ENCODE data around the gene ZNF561.
A peak's percentile ranks its signal among the peaks of the same experiment; 100 is the strongest.
"Not testable (repeated sequence)": the region's sequence is repeated elsewhere in the genome, so short reads cannot be mapped to it uniquely, and the experiment has no call there.

The ZNF561 gene

DNA sequence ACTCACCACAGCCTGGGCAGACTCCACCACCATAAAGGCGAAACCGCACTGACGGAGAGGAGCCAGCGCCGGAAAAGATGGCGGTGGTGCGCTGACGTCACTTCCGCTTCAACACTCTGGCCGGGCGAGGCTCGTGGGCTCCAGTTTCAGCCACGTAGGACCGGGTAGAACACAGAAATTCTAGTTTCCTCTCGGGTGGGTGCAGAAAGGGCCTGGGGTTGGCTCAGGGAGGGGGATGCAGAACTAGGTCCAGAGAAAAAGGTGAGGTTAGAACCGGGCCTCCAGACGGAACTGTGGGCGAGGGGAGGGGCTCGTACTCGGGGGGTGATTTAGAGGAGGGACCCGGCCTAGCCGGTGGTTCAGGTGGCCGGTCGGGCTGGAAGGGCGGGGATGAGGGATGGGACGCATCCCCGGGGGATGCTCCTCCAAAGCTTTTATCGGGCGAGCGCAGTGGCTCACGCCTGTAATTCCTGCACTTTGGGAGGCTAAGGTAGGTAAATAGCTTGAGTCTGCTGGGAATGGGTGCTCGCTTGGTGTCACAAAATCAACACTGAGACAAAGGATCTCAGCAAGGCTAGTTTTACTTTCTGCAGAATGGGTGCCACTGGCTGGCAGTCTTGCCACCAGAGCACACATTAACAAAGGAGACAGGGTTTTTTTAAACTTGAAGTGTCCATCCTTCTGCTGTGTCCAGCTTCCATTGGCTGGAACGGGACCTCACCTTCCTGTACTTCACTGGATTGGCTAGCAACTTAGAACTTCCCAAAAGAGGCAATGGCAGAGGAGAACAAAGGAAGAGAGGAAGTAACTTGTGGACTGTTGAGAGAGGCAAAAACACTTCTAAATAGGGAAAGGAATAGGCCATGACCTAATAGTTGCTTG is at the start of gene ZNF561:
Gene ZNF561, minus strand, starts transcription at position 77 of the 882 bp plus-strand sequence. CDS start 1,776 bp downstream, outside the sequence.
- Mint-ChIP-seq H3K36me3 (ENCODE audit: low read depth) (peaks cover 42% of the 10 kb centered on the region), H3K27me3 (ENCODE audit: low read depth) (no peaks in the 10 kb centered on the region), H3K4me3 (peak within 1 kb of the TSS; percentile 93), H3K4me1 (ENCODE audit: low read depth) (peaks cover 20% of the 10 kb centered on the region), H3K9me3 (peaks cover 7% of the 10 kb centered on the region), H3K27ac (peak within 1 kb of the TSS; percentile 98)
- peak; percentile 85 for DNase-seq (ENCODE audit: low spot score)

DNA sequence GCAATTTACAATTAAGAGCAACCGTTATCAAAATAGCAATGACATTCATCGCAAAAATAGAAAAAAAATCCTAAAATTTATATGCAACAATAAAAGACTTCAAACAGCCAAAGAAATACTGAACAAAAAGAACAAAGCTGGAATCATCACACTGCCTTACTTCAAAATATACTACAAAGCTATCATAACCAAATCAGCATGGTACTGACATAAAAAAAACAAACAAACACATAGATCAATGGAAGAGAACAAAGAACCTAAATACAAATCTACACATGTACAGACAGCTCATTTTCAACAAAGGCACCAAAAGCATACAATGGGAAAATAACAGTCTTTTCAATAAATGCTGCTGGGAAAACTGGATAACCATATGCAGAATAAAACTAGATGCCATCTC is 47.5 kb upstream of the ZNF561 start:
- Mint-ChIP-seq H3K4me3 (no peak overlapping the region), H3K36me3 (ENCODE audit: low read depth) (peaks cover 73% of the 10 kb centered on the region), H3K4me1 (ENCODE audit: low read depth) (no peaks in the 10 kb centered on the region), H3K27me3 (ENCODE audit: low read depth) (no peaks in the 10 kb centered on the region), H3K27ac (no peak overlapping the region), H3K9me3 (peaks cover 63% of the 10 kb centered on the region)
- no peak for DNase-seq (ENCODE audit: low spot score)

DNA sequence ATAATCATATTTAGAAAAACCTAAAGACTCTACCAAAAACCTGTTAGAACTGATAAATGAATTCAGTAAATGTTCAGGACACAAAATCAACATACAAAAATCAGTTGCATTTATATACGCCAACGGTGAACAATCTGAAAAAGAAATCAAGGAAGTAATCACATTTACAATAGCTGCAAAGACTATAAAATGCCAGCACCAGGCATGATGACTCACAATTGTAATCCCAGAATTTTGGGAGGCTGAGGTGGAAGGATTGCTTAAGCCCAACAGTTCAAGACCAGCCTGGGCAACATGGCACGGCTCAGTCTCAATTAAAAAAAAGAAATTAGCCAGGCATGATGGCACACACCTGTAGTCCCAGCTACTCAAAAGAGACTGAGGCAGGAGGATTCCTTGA is 46.9 kb upstream of the ZNF561 start:
- peaks cover 72% of the 10 kb centered on the region for H3K36me3 Mint-ChIP-seq (ENCODE audit: low read depth)
- H3K4me3 Mint-ChIP-seq: no peak overlapping the region
- no peaks in the 10 kb centered on the region for H3K27me3 Mint-ChIP-seq (ENCODE audit: low read depth)
- H3K9me3 Mint-ChIP-seq: peaks cover 63% of the 10 kb centered on the region
- no peak for DNase-seq (ENCODE audit: low spot score)
- no peaks in the 10 kb centered on the region for H3K4me1 Mint-ChIP-seq (ENCODE audit: low read depth)
- H3K27ac Mint-ChIP-seq: no peak overlapping the region

DNA sequence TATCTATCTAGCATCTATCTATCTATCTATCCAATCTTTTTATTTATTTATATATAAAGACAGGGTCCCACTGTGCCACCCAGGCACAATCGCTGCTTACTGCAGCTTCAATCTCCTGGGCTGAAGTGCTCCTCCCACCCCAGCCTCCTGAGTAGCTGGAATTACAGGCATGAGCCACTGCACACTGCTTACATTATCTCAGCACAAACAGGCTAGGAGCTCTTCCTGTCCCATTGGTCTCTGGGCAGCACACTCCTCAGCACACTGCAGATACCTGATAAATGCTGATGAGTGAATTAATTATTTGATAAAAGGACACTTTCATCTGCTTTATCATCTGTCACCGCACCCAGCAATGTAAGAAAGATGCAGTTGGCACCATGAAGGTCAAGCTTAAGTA is 37.7 kb upstream of the ZNF561 start:
- Mint-ChIP-seq H3K27me3 (ENCODE audit: low read depth) (no peaks in the 10 kb centered on the region), H3K4me1 (ENCODE audit: low read depth) (no peaks in the 10 kb centered on the region), H3K36me3 (ENCODE audit: low read depth) (peaks cover 67% of the 10 kb centered on the region), H3K4me3 (no peak overlapping the region), H3K27ac (no peak overlapping the region), H3K9me3 (peaks cover 25% of the 10 kb centered on the region)
- no peak for DNase-seq (ENCODE audit: low spot score)

DNA sequence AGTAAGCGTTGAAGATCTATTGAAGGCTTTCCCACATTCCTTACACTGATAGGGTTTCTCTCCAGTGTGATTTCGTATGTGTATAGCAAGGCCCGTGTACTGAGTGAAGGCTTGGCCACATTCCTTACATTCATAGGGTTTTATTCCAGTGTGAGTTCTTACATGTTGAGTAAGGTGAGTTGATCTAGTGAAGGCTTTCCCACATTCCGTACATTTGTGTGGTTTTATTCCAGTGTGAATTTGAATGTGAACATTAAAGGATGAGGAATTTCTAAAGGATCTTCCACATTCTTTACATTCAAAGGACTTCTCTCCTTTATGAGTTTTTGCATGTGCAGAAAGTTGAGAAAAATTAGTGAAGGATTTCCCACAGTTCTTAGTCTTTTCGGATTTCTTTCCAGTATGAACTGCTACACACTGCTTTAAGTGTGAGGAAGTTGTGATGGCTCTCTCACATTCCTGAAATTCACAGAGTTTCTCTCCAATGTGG is 32.1 kb upstream of the ZNF561 start:
- Mint-ChIP-seq H3K9me3 (peaks cover 59% of the 10 kb centered on the region), H3K36me3 (ENCODE audit: low read depth) (peaks cover 86% of the 10 kb centered on the region)
- H3K4me3 Mint-ChIP-seq; H3K27me3 Mint-ChIP-seq (ENCODE audit: low read depth); H3K27ac Mint-ChIP-seq; DNase-seq (ENCODE audit: low spot score); H3K4me1 Mint-ChIP-seq (ENCODE audit: low read depth): not testable (repeated sequence)

DNA sequence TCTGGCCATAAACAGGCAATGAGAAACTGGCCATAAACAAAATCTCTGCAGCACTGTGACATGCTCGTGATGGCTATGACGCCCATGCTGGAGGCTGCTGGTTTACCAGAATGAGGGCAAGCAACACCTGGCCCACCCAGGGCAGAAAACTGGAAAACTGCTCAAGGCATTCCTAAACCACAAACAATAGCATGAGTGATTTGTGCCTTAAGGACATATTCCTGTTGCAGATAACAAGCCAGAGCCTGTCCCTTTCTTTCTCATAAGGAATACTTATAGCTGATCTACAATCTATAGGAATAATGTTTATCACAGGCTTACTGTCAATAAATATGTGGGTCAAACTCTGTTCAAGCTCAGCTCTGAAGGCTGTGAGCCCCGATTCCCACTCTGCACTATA is 30.4 kb upstream of the ZNF561 start:
- Mint-ChIP-seq H3K36me3 (ENCODE audit: low read depth) (peaks cover 77% of the 10 kb centered on the region), H3K9me3 (peaks cover 54% of the 10 kb centered on the region)
- H3K4me3 Mint-ChIP-seq; H3K27me3 Mint-ChIP-seq (ENCODE audit: low read depth); DNase-seq (ENCODE audit: low spot score); H3K27ac Mint-ChIP-seq; H3K4me1 Mint-ChIP-seq (ENCODE audit: low read depth): not testable (repeated sequence)

DNA sequence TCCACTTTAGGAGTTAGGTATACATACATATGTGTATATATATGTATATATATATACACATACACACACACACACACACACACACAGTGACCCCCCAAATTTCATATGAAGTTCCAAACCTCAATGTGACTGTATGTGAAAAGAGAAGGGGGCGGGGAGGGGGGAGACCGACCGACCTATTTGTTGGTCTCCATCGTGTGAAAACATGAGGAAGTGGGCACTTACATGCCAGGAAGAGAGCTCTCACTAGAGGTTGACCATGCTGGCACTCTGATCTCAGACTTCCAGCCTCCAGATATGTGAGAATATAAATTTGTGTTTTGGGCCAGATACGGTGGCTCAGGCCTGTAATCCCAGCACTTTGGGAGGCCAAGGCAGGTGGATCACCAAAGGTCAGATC is 29.3 kb upstream of the ZNF561 start:
- H3K36me3 Mint-ChIP-seq (ENCODE audit: low read depth): peaks cover 71% of the 10 kb centered on the region
- H3K27ac Mint-ChIP-seq: no peak overlapping the region
- no peaks in the 10 kb centered on the region for H3K27me3 Mint-ChIP-seq (ENCODE audit: low read depth)
- no peak for DNase-seq (ENCODE audit: low spot score)
- no peak overlapping the region for H3K4me3 Mint-ChIP-seq
- peaks cover 54% of the 10 kb centered on the region for H3K9me3 Mint-ChIP-seq
- no peaks in the 10 kb centered on the region for H3K4me1 Mint-ChIP-seq (ENCODE audit: low read depth)

DNA sequence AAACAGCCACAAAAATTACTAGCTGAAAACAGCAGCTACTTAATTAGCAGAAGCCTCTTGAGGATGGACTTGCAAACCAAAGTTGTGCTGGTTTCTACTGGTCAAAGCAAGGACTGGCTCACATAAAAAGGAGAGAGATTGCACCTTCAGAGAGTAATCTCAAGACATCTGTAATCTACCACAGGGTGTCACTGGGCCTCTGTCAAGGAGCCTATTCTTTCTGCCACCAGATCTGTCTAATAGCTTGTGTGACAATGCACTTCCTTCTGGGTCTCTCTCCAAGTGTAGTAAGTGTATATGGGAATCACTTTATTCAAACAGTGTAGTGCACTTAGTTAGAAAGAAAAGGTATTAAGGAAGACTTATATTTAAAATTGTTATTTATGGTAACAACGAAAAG is 24.4 kb upstream of the ZNF561 start:
- H3K36me3 Mint-ChIP-seq (ENCODE audit: low read depth): peaks cover 45% of the 10 kb centered on the region
- no peak for DNase-seq (ENCODE audit: low spot score)
- no peak overlapping the region for H3K27ac Mint-ChIP-seq
- peaks cover 37% of the 10 kb centered on the region for H3K9me3 Mint-ChIP-seq
- no peak overlapping the region for H3K4me3 Mint-ChIP-seq
- no peaks in the 10 kb centered on the region for H3K27me3 Mint-ChIP-seq (ENCODE audit: low read depth)
- no peaks in the 10 kb centered on the region for H3K4me1 Mint-ChIP-seq (ENCODE audit: low read depth)

DNA sequence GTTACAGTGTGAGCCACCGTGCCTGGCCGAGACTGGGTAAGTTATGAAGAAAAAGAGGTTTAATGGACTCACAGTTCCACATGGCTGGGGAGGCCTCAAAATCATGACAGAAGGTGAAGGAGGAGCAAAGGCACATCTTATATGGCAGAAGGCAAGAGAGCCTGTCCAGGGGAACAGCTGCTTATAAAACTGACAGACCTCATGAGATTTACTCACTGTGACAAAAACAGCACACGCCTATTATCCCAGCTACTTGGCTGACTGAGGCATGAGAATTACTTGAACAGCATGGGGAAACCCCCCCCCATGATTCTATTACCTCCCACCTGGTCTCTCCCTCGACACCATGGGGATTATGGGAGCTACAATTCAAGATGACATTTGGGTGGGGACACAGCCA is 23.4 kb upstream of the ZNF561 start:
- Mint-ChIP-seq H3K9me3 (peaks cover 31% of the 10 kb centered on the region), H3K36me3 (ENCODE audit: low read depth) (peaks cover 42% of the 10 kb centered on the region), H3K27ac (no peak overlapping the region), H3K4me1 (ENCODE audit: low read depth) (no peaks in the 10 kb centered on the region), H3K27me3 (ENCODE audit: low read depth) (no peaks in the 10 kb centered on the region), H3K4me3 (no peak overlapping the region)
- no peak for DNase-seq (ENCODE audit: low spot score)

DNA sequence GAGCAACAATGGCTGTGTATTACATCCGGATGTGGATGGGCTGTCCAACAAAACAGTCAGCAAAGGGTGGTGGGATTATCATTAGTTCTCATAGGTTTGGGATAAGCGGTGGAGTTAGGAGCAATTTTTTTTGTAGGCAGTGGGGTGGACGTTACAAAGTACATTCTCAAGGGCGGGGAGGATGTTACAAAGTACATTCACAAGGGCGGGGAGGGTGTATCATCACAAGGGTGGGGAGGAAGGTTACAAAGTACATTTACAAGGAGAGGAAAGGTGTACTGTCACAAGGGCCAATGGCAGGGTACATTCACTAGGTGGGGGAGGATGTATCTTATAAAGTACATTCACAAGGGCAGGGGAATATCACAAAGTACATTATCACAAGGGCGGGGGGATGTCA is 20.8 kb upstream of the ZNF561 start:
- peaks cover 22% of the 10 kb centered on the region for H3K9me3 Mint-ChIP-seq
- DNase-seq (ENCODE audit: low spot score): no peak
- H3K4me3 Mint-ChIP-seq: no peak overlapping the region
- H3K27me3 Mint-ChIP-seq (ENCODE audit: low read depth): no peaks in the 10 kb centered on the region
- H3K4me1 Mint-ChIP-seq (ENCODE audit: low read depth): no peaks in the 10 kb centered on the region
- H3K36me3 Mint-ChIP-seq (ENCODE audit: low read depth): peaks cover 29% of the 10 kb centered on the region
- no peak overlapping the region for H3K27ac Mint-ChIP-seq

DNA sequence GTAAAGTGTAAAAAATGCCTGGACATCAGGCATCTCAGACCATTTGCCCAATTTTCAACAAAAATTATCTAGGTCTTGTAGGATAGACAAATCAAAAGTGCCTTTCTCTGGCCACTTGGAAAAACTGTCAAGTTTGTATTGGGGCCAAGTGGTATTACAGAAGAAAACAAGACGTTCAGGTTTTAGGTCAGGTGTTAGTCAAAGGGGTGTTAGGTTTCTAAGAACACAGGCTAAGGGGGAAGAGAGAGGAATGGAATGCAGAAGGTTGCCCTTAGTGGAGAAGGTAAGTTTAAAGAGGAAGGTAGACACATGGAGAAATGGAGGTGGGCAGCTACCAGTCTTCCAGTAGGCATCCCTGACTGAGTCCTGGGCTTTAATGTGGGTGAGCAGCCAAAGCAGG is 19.9 kb upstream of the ZNF561 start:
- no peaks in the 10 kb centered on the region for H3K27me3 Mint-ChIP-seq (ENCODE audit: low read depth)
- H3K4me1 Mint-ChIP-seq (ENCODE audit: low read depth): no peaks in the 10 kb centered on the region
- DNase-seq (ENCODE audit: low spot score): no peak
- no peak overlapping the region for H3K27ac Mint-ChIP-seq
- peaks cover 27% of the 10 kb centered on the region for H3K36me3 Mint-ChIP-seq (ENCODE audit: low read depth)
- H3K4me3 Mint-ChIP-seq: no peak overlapping the region
- peaks cover 22% of the 10 kb centered on the region for H3K9me3 Mint-ChIP-seq

DNA sequence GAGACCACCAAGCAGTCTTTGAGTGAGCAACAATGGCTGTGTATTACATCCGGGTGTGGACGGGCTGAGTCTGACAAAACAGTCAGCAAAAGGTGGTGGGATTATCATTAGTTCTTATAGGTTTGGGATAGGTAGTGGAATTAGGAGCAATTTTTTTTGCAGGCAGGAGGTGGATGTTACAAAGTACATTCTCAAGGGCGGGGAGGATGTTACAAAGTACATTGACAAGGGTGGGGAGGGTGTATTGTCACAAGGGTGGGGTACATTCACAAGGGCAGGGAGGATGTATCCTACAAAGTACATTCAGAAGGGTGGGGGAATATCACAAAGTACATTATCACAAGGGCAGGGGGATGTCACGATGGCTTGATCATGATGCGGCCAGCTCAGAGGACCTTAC is 15.0 kb upstream of the ZNF561 start:
- no peak for DNase-seq (ENCODE audit: low spot score)
- H3K36me3 Mint-ChIP-seq (ENCODE audit: low read depth): peaks cover 24% of the 10 kb centered on the region
- H3K27me3 Mint-ChIP-seq (ENCODE audit: low read depth): no peaks in the 10 kb centered on the region
- H3K27ac Mint-ChIP-seq: no peak overlapping the region
- peaks cover 9% of the 10 kb centered on the region for H3K9me3 Mint-ChIP-seq
- no peaks in the 10 kb centered on the region for H3K4me1 Mint-ChIP-seq (ENCODE audit: low read depth)
- H3K4me3 Mint-ChIP-seq: no peak overlapping the region

DNA sequence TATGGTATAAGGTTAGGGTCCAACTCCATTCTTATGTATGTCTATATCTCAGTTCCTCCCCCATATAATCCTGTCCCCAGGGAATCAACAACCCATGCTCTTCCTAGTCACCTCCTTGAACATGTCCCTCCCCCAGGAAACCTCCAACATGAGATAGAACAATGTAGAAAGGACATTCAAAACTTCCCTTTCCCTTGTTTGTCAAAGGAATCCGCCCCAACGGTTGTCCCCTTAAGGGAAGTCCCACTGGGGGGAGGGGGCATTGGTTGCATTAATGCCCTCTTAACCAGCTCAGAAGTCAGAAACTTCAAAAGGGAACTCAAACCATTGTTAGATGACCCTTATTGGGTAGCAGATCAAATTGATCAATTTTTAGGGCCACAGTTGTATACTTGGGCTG is 6.8 kb upstream of the ZNF561 start:
- H3K36me3 Mint-ChIP-seq (ENCODE audit: low read depth): peaks cover 10% of the 10 kb centered on the region
- peaks cover 5% of the 10 kb centered on the region for H3K4me1 Mint-ChIP-seq (ENCODE audit: low read depth)
- H3K4me3 Mint-ChIP-seq: no peak overlapping the region
- H3K27ac Mint-ChIP-seq: no peak overlapping the region
- H3K9me3 Mint-ChIP-seq: no peaks in the 10 kb centered on the region
- DNase-seq (ENCODE audit: low spot score): no peak
- no peaks in the 10 kb centered on the region for H3K27me3 Mint-ChIP-seq (ENCODE audit: low read depth)

DNA sequence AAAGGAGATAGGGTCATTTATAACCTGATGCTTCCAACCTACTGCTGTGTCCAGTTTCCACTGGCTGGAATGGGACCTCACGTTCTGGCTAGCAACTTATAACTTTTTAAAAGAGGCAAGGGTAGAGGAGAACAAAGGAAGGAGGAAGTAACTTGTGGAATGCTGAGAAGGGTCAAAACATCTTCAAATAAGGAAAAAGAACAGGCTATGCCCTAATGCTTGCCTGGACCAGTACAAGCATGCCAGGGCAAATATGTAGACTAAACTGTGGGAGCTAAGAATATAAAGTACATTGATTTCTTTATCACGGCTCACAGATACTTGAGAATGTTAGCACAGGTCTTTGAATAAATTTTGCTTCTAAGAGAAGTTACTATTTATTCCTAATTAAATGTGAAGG is 1.5 kb upstream of the ZNF561 start:
- Mint-ChIP-seq H3K27me3 (ENCODE audit: low read depth) (no peaks in the 10 kb centered on the region), H3K36me3 (ENCODE audit: low read depth) (peaks cover 33% of the 10 kb centered on the region), H3K4me1 (ENCODE audit: low read depth) (peaks cover 20% of the 10 kb centered on the region), H3K9me3 (peaks cover 7% of the 10 kb centered on the region), H3K4me3 (peak overlapping the region; percentile 58), H3K27ac (peak overlapping the region; percentile 72)
- no peak for DNase-seq (ENCODE audit: low spot score)

DNA sequence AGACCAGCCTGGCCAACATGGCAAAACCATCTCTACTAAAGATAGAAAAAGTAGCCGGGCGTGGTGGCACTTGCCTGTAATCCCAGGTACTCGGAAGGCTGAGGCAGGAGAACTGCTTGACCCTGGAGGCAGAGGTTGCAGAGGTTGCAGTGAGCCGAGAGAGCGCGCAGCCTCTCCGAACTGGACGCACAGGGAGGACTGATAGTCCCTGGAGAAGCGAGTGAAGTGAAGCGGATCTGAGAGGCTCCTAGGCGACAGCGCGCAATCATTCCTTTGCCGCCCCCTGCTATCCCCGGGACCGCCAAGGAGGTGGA is 233 bp downstream of the ZNF561 start:
- peaks cover 48% of the 10 kb centered on the region for H3K36me3 Mint-ChIP-seq (ENCODE audit: low read depth)
- H3K27ac Mint-ChIP-seq: peak overlapping the region; percentile 98
- H3K4me1 Mint-ChIP-seq (ENCODE audit: low read depth): peaks cover 18% of the 10 kb centered on the region
- no peak for DNase-seq (ENCODE audit: low spot score)
- peaks cover 10% of the 10 kb centered on the region for H3K9me3 Mint-ChIP-seq
- no peaks in the 10 kb centered on the region for H3K27me3 Mint-ChIP-seq (ENCODE audit: low read depth)
- H3K4me3 Mint-ChIP-seq: peak overlapping the region; percentile 93
